Epithelial cell of esophagus (primary cell): ENCODE measurements around the gene GAPDH.

Source experiments
- DNase-seq: peaks from one replicate; pipeline ENCODE4 v3.0.0; 2010; ENCODE audit warnings: low read depth
- H3K4me3 ChIP-seq: 2 replicates; pipeline ENCODE4 v1.5.1; 2011; ENCODE audit warnings: mild to moderate bottlenecking, low read length, control low read depth
- TF ChIP-seq, protein P1 (sequence below): IDR thresholded peaks from 2 replicates; pipeline ENCODE4 v1.5.1; 2011; ENCODE audit warnings: low read depth, mild to moderate bottlenecking, low read length, control low read depth, inconsistent platforms; ENCODE audit not compliant: insufficient read depth; ENCODE audit errors: missing control alignments

The GAPDH gene

DNA sequence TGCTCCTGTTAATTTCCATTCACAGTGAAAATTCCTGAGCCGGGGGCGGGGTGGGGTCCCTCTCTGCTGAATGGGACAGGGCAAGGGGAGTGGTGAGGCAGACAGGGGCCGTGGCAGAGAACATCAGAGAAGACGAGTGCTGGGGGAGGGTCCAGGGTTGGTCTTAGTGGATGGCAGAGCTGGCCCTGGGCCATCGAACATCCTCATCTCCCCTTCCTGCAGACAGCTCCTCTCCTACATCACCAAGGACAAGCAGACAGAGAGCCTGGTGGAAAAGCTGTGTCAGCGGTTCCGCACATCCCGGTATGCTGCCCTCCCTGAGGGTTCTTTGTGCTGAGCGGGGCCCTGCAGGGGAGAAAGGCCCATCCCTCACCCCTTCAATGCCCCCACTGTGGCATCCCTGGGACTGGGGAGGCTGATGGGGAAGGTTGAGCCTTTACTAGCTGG is 5.0 kb upstream of the GAPDH start:
- TF ChIP-seq, protein P1, sequence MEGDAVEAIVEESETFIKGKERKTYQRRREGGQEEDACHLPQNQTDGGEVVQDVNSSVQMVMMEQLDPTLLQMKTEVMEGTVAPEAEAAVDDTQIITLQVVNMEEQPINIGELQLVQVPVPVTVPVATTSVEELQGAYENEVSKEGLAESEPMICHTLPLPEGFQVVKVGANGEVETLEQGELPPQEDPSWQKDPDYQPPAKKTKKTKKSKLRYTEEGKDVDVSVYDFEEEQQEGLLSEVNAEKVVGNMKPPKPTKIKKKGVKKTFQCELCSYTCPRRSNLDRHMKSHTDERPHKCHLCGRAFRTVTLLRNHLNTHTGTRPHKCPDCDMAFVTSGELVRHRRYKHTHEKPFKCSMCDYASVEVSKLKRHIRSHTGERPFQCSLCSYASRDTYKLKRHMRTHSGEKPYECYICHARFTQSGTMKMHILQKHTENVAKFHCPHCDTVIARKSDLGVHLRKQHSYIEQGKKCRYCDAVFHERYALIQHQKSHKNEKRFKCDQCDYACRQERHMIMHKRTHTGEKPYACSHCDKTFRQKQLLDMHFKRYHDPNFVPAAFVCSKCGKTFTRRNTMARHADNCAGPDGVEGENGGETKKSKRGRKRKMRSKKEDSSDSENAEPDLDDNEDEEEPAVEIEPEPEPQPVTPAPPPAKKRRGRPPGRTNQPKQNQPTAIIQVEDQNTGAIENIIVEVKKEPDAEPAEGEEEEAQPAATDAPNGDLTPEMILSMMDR: no peak
- no peak for DNase-seq
- H3K4me3 ChIP-seq: no peak overlapping the region

GRCh38 chr12:6530576-6531260 is 3.6 kb upstream of the GAPDH start:
- no peak for DNase-seq
- H3K4me3 ChIP-seq: no peak overlapping the region
- TF ChIP-seq, protein P1: no peak

GRCh38 chr12:6532051-6532926 is 2.0 kb upstream of the GAPDH start:
- DNase-seq: peak; percentile 90
- no peak overlapping the region for H3K4me3 ChIP-seq
- TF ChIP-seq, protein P1: no peak

- TF ChIP-seq, protein P1: no peak
- peak overlapping the region; percentile 97 for H3K4me3 ChIP-seq
- DNase-seq: peak; percentile 80
These were observed 1.2 kb upstream of the GAPDH start for GRCh38 chr12:6532927-6533652.

GRCh38 chr12:6533653-6533922 is 729 bp upstream of the GAPDH start:
- TF ChIP-seq, protein P1: no peak
- DNase-seq: no peak
- H3K4me3 ChIP-seq: peak overlapping the region; percentile 97

GRCh38 chr12:6534695-6534944 is 303 bp downstream of the GAPDH start:
- peak overlapping the region; percentile 97 for H3K4me3 ChIP-seq
- no peak for DNase-seq
- TF ChIP-seq, protein P1: no peak
